B cell (primary cell): ENCODE measurements around the gene AZU1. TPM values are rescaled to one million over a fixed set of nuclear protein-coding genes. Genes with fewer than 3 reads are reported as not detected.

Experiments used
- ATAC-seq: fragments of 200-7000 bp; cut with Tn5 transposase; one replicate; pipeline ENCODE4 v1.10.0; 2021; ENCODE audit warnings: low read depth, mild to moderate bottlenecking, moderate number of reproducible peaks, moderate library complexity
- CTCF ChIA-PET: fragments of 350-600 bp; sonication (Branson Sonifier 250); formaldehyde crosslinking; loops from one replicate; lab custom pipeline; 2021; ENCODE audit warnings: antibody characterized with exemption, inconsistent platforms; lab: Charles Lee
- POLR2A ChIA-PET: fragments of 350-600 bp; sonication (Branson Sonifier 250); formaldehyde crosslinking; loops from one replicate; lab custom pipeline; 2021; ENCODE audit warnings: antibody characterized with exemption; lab: Charles Lee
- DNase-seq: peaks from one replicate; pipeline ENCODE4 v3.0.0; 2013
- H2AFZ ChIP-seq: 2 replicates; pipeline ENCODE4 v1.6.1; 2012; ENCODE audit warnings: mild to moderate bottlenecking, low read depth, low read length; ENCODE audit not compliant: insufficient read depth, poor library complexity, severe bottlenecking
- H3K27ac ChIP-seq, 2 donors: 1 replicate in 1 of 2; 2 replicates in 1 of 2; pipeline ENCODE4 v1.5.1; 2012 to 2013; ENCODE audit warnings: low read length in 2 of 2, mild to moderate bottlenecking in 2 of 2, moderate library complexity in 1 of 2
- H3K27me3 ChIP-seq, 4 experiments: fragments of 200-600 bp in 1 of 4; sonication (generic) in 1 of 4; replicated peaks in 1 of 4; 1 replicate in 2 of 4; 2 replicates in 2 of 4; pipeline versions ENCODE4 v1.6.1 to v1.7.0; 2013 to 2016; ENCODE audit warnings: low read length in 3 of 4, mild to moderate bottlenecking in 2 of 4, mixed read lengths in 1 of 4, moderate library complexity in 1 of 4; ENCODE audit not compliant: insufficient read depth in 4 of 4, control insufficient read depth in 3 of 4; ENCODE audit errors: control extremely low read depth in 1 of 4
- H3K36me3 ChIP-seq, 2 experiments: replicated peaks in 1 of 2; 1 replicate in 1 of 2; 2 replicates in 1 of 2; pipeline versions ENCODE4 v1.6.1 to v1.7.1; 2013; ENCODE audit warnings: low read length in 1 of 2; ENCODE audit not compliant: insufficient read depth in 2 of 2, control insufficient read depth in 1 of 2; ENCODE audit errors: control extremely low read depth in 1 of 2, extremely low read depth in 1 of 2
- H3K4me1 ChIP-seq, 2 donors: fragments of 200-600 bp in 1 of 2; sonication (generic) in 1 of 2; 1 replicate in 1 of 2; 2 replicates in 1 of 2; pipeline versions ENCODE4 v1.5.1 to v1.6.1; 2013 to 2017; ENCODE audit warnings: low read length in 2 of 2; ENCODE audit not compliant: control insufficient read depth in 2 of 2, insufficient read depth in 2 of 2
- H3K4me2 ChIP-seq: replicated peaks from 2 replicates; pipeline ENCODE3; 2012; ENCODE audit warnings: mild to moderate bottlenecking, low read depth, low read length; ENCODE audit not compliant: poor library complexity, severe bottlenecking
- H3K4me3 ChIP-seq, 5 experiments: fragments of 200-600 bp in 1 of 5; sonication (generic) in 1 of 5; 1 replicate in 3 of 5; 2 replicates in 2 of 5; pipeline versions ENCODE4 v1.5.1 to v1.7.0; 2011 to 2016; ENCODE audit warnings: low read length in 4 of 5, mild to moderate bottlenecking in 4 of 5, low read depth in 2 of 5, control low read depth in 1 of 5, moderate library complexity in 1 of 5; ENCODE audit not compliant: insufficient read depth in 1 of 5; ENCODE audit errors: control extremely low read depth in 1 of 5, extremely low read depth in 1 of 5
- H3K79me2 ChIP-seq: fragments of 200-600 bp; sonication (generic); one replicate; pipeline ENCODE4 v1.6.0; 2016; ENCODE audit warnings: low read length; ENCODE audit not compliant: control insufficient read depth, insufficient read depth
- H3K9ac ChIP-seq: fragments of 200-600 bp; sonication (generic); 2 replicates; pipeline ENCODE4 v1.6.1; 2017; ENCODE audit warnings: mild to moderate bottlenecking, low read length, moderate library complexity
- H3K9me3 ChIP-seq, 3 donors: one replicate each; pipeline versions ENCODE4 v1.6.1 to v1.7.1; 2013; ENCODE audit warnings: low read length in 2 of 3; ENCODE audit not compliant: control insufficient read depth in 2 of 3, insufficient read depth in 1 of 3; ENCODE audit errors: control extremely low read depth in 1 of 3
- H4K20me1 ChIP-seq: 2 replicates; pipeline ENCODE4 v1.6.0; 2012; ENCODE audit warnings: mild to moderate bottlenecking, low read length; ENCODE audit not compliant: insufficient read depth, control insufficient read depth, poor library complexity, severe bottlenecking
- H3K27ac Mint-ChIP-seq: one replicate; pipeline ENCODE4 v1.8.0; 2021; ENCODE audit warnings: mixed read lengths
- H3K27me3 Mint-ChIP-seq: one replicate; pipeline ENCODE4 v1.8.0; 2021; ENCODE audit warnings: mixed read lengths
- H3K4me1 Mint-ChIP-seq: one replicate; pipeline ENCODE4 v1.8.0; 2021; ENCODE audit warnings: mixed read lengths
- H3K4me3 Mint-ChIP-seq: one replicate; pipeline ENCODE4 v1.8.0; 2021; ENCODE audit warnings: mixed read lengths
- H3K9me3 Mint-ChIP-seq: one replicate; pipeline ENCODE4 v1.8.0; 2022; ENCODE audit warnings: mixed read lengths; ENCODE audit not compliant: insufficient read depth
- CTCF ChIP-seq: fragments of 200-600 bp; IDR thresholded peaks from one replicate; pipeline ENCODE4 v1.8.0; 2022; ENCODE audit warnings: antibody characterized with exemption, mild to moderate bottlenecking
- EZH2 ChIP-seq: IDR thresholded peaks from 2 replicates; pipeline ENCODE4 v1.6.1; 2012; ENCODE audit warnings: borderline replicate concordance, low read depth, mild to moderate bottlenecking, moderate library complexity, low read length; ENCODE audit not compliant: insufficient read depth, poor library complexity, severe bottlenecking
- WGBS: methylation state at CpG from one replicate; pipeline ENCODE4 v1.1.5; 2013; ENCODE audit warnings: missing lambda C conversion rate; ENCODE audit not compliant: insufficient coverage; 5-methylcytosine and 5-hydroxymethylcytosine counted together
- intact Hi-C: fragments of 100-400 bp; cut with micrococcal nuclease; formaldehyde crosslinking; loops from one replicate; pipeline ENCODE4 v1.10.0; 2022
- polyA plus RNA-seq: library from polyadenylated mRNA; depleted of rRNA; stranded (reverse); fragments of >200 nt; gene quantifications from 2 replicates; pipeline ENCODE4 v1.2.3, GENCODE V29; 2012
- total RNA-seq, 2 donors: library from RNA; stranded (reverse); fragments of 120-200 nt in 1 of 2; gene quantifications; 1 replicate in 1 of 2; 2 replicates in 1 of 2; pipeline versions ENCODE4 v1.2.3 to v1.2.4, GENCODE V29; 2013 to 2022

AZU1 gene
- total and polyA plus RNA-seq, 2 donors (not counting 1 experiment from before 2014, with no cell fraction given), result 0.13 to 0.44 TPM

DNA sequence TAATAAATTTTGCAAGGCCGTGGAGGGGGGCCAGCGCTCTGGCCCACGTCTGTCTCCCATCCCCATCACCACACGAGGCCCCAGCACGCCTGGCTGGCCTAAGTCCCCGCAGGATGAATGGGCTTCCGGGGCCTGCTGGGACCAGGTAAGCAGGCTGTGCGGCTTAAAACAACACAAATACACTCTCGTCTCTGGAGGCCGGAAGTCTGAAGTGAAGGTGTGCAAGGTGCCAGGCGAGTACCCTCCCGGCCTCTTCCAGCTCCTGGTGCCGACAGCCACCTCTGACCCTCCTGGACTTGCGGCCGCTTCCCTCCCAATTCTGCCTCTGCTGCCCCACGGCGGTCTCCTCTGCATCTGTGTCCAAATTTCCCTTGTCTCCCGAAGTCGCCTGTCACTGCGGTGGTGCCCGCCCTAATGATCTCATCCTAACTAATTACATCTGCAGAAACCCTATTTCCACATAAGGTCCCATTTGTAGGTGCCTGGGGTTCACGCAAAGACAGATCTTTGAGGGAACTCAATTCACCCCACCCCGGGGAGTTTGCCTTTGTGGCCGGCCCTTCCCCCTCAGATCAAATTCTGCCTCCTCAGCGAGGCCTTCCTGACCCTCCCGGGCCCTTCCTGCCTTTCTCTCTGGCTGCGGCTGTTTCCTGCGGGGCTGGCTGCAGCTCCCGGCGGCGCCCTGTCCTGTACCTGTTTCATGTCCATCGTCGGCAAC is 38.5 kb upstream of the AZU1 start:
- no peak for DNase-seq
- no peak overlapping the region for H3K4me3 Mint-ChIP-seq

GRCh38 chr19:789701-790060 is 38.0 kb upstream of the AZU1 start:
- no peak overlapping the region for H3K9ac ChIP-seq
- CTCF ChIA-PET, result no interaction called here

More for the DNA sequence above, 38.5 kb upstream of the AZU1 start:
- no peaks in the 10 kb centered on the region for H3K9me3 Mint-ChIP-seq
- intact Hi-C loops, result no loop called here
- Histone ChIP-seq H3K27me3 (no peaks in the 10 kb centered on the region), H3K36me3 (no peaks in the 10 kb centered on the region), H3K9me3 (no peaks in the 10 kb centered on the region), H2AFZ (no peak overlapping the region), H3K9ac (no peak overlapping the region), H4K20me1 (no peaks in the 10 kb centered on the region), H3K27ac (no peak overlapping the region), H3K4me3 (no peak overlapping the region), H3K4me2 (no peak overlapping the region), H3K4me1 (no peaks in the 10 kb centered on the region), H3K79me2 (no peaks in the 10 kb centered on the region)
- H3K27me3 Mint-ChIP-seq, result peaks cover 4% of the 10 kb centered on the region
- WGBS, result 59% methylated on average over 33 of the region's 33 CpGs
- CTCF ChIA-PET, result no interaction called here
- H3K4me1 Mint-ChIP-seq, result no peaks in the 10 kb centered on the region
- POLR2A ChIA-PET, result no interaction called here
- no peak for TF ChIP-seq CTCF
- no peak for TF ChIP-seq EZH2
- no peak overlapping the region for H3K27ac Mint-ChIP-seq
- ATAC-seq, result no peak

More at GRCh38 chr19:789701-790060, 38.0 kb upstream of the AZU1 start:
- H2AFZ ChIP-seq, result no peak overlapping the region
- no peak for TF ChIP-seq CTCF
- POLR2A ChIA-PET, result no interaction called here
- H3K79me2 ChIP-seq, result no peaks in the 10 kb centered on the region
- H3K4me1 Mint-ChIP-seq, result no peaks in the 10 kb centered on the region
- no peak for ATAC-seq
- H3K4me3 Mint-ChIP-seq, result no peak overlapping the region
- no peak for DNase-seq
- H3K9me3 ChIP-seq, result no peaks in the 10 kb centered on the region
- H3K27ac ChIP-seq, result no peak overlapping the region
- H3K27me3 Mint-ChIP-seq, result peaks cover 4% of the 10 kb centered on the region
- no peaks in the 10 kb centered on the region for H3K36me3 ChIP-seq
- no peaks in the 10 kb centered on the region for H3K4me1 ChIP-seq
- no peak overlapping the region for H3K27ac Mint-ChIP-seq
- no peaks in the 10 kb centered on the region for H4K20me1 ChIP-seq
- H3K27me3 ChIP-seq, result no peaks in the 10 kb centered on the region
- 92% methylated on average over 9 of the region's 9 CpGs for WGBS
- no peaks in the 10 kb centered on the region for H3K9me3 Mint-ChIP-seq
- no peak overlapping the region for H3K4me3 ChIP-seq
- H3K4me2 ChIP-seq, result no peak overlapping the region
- intact Hi-C loops, result no loop called here
